Keratinocyte (primary cell): ENCODE measurements around the gene SZT2. TPM values are rescaled to one million over a fixed set of nuclear protein-coding genes. Genes with fewer than 3 reads are reported as not detected.

Source experiments
- DNase-seq: peaks from one replicate; pipeline ENCODE4 v3.0.0-alpha.2; 2011; ENCODE audit warnings: low read depth, missing footprints, low spot score
- FAIRE-seq: peaks from 2 replicates; lab custom pipeline; 2011; peaks lifted over from hg19 to GRCh38; lab: Jason Lieb, UNC
- H2AFZ ChIP-seq: 2 replicates; pipeline ENCODE4 v1.6.0; 2012; ENCODE audit warnings: low read length, control low read depth, inconsistent platforms; ENCODE audit not compliant: control insufficient read depth
- H3K27ac ChIP-seq: 2 replicates; pipeline ENCODE4 v1.5.1; 2011; ENCODE audit warnings: low read length; ENCODE audit not compliant: control insufficient read depth, insufficient read depth
- H3K27me3 ChIP-seq: 3 replicates; pipeline ENCODE4 v1.6.0; 2011; ENCODE audit warnings: low read length; ENCODE audit not compliant: control insufficient read depth, insufficient read depth; ENCODE audit errors: extremely low read depth
- H3K36me3 ChIP-seq, 2 experiments: 2 replicates in 1 of 2; 3 replicates in 1 of 2; pipeline ENCODE4 v1.5.1; 2011; ENCODE audit warnings: low read length in 2 of 2, mild to moderate bottlenecking in 1 of 2; ENCODE audit not compliant: control insufficient read depth in 2 of 2, insufficient read depth in 2 of 2; ENCODE audit errors: extremely low read depth in 1 of 2
- H3K4me1 ChIP-seq: 3 replicates; pipeline ENCODE4 v1.5.1; 2011; ENCODE audit warnings: low read length; ENCODE audit not compliant: control insufficient read depth, insufficient read depth; ENCODE audit errors: extremely low read depth
- H3K4me2 ChIP-seq: 3 replicates; pipeline ENCODE4 v1.6.0; 2011; ENCODE audit warnings: low read depth, low read length; ENCODE audit not compliant: control insufficient read depth, insufficient read depth; ENCODE audit errors: extremely low read depth
- H3K4me3 ChIP-seq, 3 experiments: fragments of 200-600 bp in 1 of 3; sonication (generic) in 1 of 3; 2 replicates in 2 of 3; 3 replicates in 1 of 3; pipeline ENCODE4 v1.5.1; 2011 to 2016; ENCODE audit warnings: low read length in 3 of 3, mild to moderate bottlenecking in 3 of 3, control low read depth in 2 of 3, inconsistent platforms in 1 of 3, low read depth in 1 of 3, mixed read lengths in 1 of 3, mixed run types in 1 of 3, moderate library complexity in 1 of 3; ENCODE audit not compliant: control insufficient read depth in 2 of 3, insufficient read depth in 2 of 3; ENCODE audit errors: extremely low read depth in 1 of 3
- H3K79me2 ChIP-seq: 2 replicates; pipeline ENCODE4 v1.6.0; 2012; ENCODE audit warnings: low read length; ENCODE audit not compliant: control insufficient read depth, insufficient read depth
- H3K9ac ChIP-seq: 3 replicates; pipeline ENCODE4 v1.6.0; 2011; ENCODE audit warnings: low read length; ENCODE audit not compliant: control insufficient read depth, insufficient read depth; ENCODE audit errors: extremely low read depth
- H3K9me1 ChIP-seq: 3 replicates; pipeline ENCODE4 v1.6.0; 2011; ENCODE audit warnings: low read length; ENCODE audit not compliant: control insufficient read depth, insufficient read depth; ENCODE audit errors: extremely low read depth
- H3K9me3 ChIP-seq: 2 replicates; pipeline ENCODE4 v1.5.1; 2012; ENCODE audit warnings: low read depth, low read length; ENCODE audit not compliant: control insufficient read depth
- H4K20me1 ChIP-seq: 3 replicates; pipeline ENCODE4 v1.6.0; 2011; ENCODE audit warnings: low read length; ENCODE audit not compliant: control insufficient read depth, insufficient read depth; ENCODE audit errors: extremely low read depth
- CTCF ChIP-seq, 3 experiments: IDR thresholded peaks in 1 of 3; conservative IDR thresholded peaks in 1 of 3; optimal IDR thresholded peaks in 1 of 3; 2 replicates in 2 of 3; 3 replicates in 1 of 3; pipeline versions ENCODE3 to v1.5.1; 2011; ENCODE audit warnings: low read length in 3 of 3, mild to moderate bottlenecking in 3 of 3, moderate library complexity in 2 of 3, control low read depth in 1 of 3, inconsistent platforms in 1 of 3; ENCODE audit not compliant: insufficient read depth in 2 of 3; ENCODE audit errors: extremely low read depth in 1 of 3
- EZH2 ChIP-seq: IDR thresholded peaks from one replicate; pipeline ENCODE4 v1.6.1; 2012; ENCODE audit warnings: inconsistent platforms, mild to moderate bottlenecking, low read length, moderate library complexity
- dilution Hi-C: fragments of 300-500 bp; cut with MboI; formaldehyde crosslinking; loops from one replicate; pipeline ENCODE4 v1.7.0; 2020; ENCODE audit warnings: low sequenced_read_pairs; ENCODE audit not compliant: extremely low pct_ligation_motif_present
- polyA plus RNA-seq, 5 experiments: library from polyadenylated mRNA; depleted of rRNA in 3 of 5; stranded (reverse) in 3 of 5; stranded (forward) in 1 of 5; unstranded in 1 of 5; fragments of >200 nt; gene quantifications; 1 replicate in 1 of 5; 2 replicates in 3 of 5; 3 replicates in 1 of 5; pipeline versions ENCODE4 v1.2.1 to v1.2.3, GENCODE V29; 2011 to 2012; ENCODE audit warnings: missing spikeins in 2 of 5, low read depth in 1 of 5, low replicate concordance in 1 of 5

SZT2 gene
- polyA plus RNA-seq, 1 donor (not counting 4 experiments of a cell fraction or from before 2014, with no cell fraction given), result 6.1 TPM

DNA sequence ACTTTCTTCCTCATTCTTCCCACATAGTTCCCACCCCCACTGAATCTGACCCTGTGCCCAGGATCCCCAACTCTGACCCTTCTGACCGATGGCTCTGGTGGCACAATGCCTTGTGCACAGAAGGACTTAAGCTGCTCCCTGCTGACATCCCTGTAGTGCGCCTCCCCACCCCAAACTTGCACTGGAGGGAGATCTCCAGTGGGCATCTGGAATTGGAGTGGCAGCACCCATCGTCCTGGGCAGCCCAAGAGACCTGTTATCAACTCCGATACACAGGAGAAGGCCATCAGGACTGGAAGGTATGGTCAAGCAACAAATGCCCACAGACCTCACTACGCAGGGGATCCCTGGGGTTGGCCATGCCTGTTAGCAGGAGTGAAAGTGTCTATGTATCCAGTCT, 43.1 kb upstream of the SZT2 start:
- H3K9me3 ChIP-seq, result no peaks in the 10 kb centered on the region
- no peak overlapping the region for H3K4me2 ChIP-seq
- no peak for FAIRE-seq
- no peak overlapping the region for H3K27ac ChIP-seq
- dilution Hi-C loops, result no loop called here
- no peak for DNase-seq
- no peak overlapping the region for H2AFZ ChIP-seq
- H3K9ac ChIP-seq, result no peak overlapping the region
- TF ChIP-seq CTCF (optimal IDR thresholded peaks at IDR 0.05 in 1 of 3, IDR thresholded peaks at IDR 0.05 in 1 of 3, conservative IDR thresholded peaks at IDR 0.05 in 1 of 3; ENCODE audit: extremely low read depth in 1 of 3, insufficient read depth in 2 of 3, low read length in 3 of 3), result no peak
- no peak overlapping the region for H3K4me3 ChIP-seq
- no peaks in the 10 kb centered on the region for H3K9me1 ChIP-seq
- no peaks in the 10 kb centered on the region for H4K20me1 ChIP-seq
- H3K4me1 ChIP-seq, result peaks cover 16% of the 10 kb centered on the region
- no peaks in the 10 kb centered on the region for H3K36me3 ChIP-seq
- H3K27me3 ChIP-seq, result no peaks in the 10 kb centered on the region
- H3K79me2 ChIP-seq, result no peaks in the 10 kb centered on the region

DNA sequence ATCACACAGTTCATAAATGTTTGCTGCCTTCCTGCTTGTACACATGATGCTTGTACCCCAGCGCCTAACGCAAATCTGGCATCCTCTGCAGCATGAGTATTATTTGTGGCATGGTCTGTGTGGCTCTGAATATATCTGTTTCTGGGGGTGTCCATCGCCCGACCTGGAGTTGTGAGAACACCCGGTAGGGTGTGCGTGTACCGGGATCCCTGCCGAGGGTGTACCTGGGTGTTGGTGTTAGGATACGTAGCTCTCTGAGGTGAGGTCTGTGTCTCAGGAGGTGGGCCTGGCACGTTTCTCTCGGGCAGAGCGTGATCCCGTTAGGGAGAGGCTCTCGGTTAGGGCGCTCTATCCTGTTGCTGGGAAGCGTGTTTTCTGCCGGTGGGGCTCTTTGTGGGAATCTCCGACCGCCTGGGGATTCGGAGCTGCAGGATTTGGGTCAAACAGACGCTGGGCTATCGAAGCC, 41.3 kb upstream of the SZT2 start:
- peak; percentile 55 for FAIRE-seq
- dilution Hi-C loops, result no loop called here
- DNase-seq, result no peak

More for the DNA sequence above, 41.3 kb upstream of the SZT2 start:
- Histone ChIP-seq H3K36me3 (no peaks in the 10 kb centered on the region), H3K4me1 (peaks cover 16% of the 10 kb centered on the region), H3K27me3 (no peaks in the 10 kb centered on the region), H4K20me1 (no peaks in the 10 kb centered on the region), H2AFZ (peak overlapping the region; percentile 78), H3K4me3 (peak overlapping the region; percentile 41 to 80 (median 70)), H3K27ac (peak overlapping the region; percentile 90), H3K9me3 (no peaks in the 10 kb centered on the region), H3K4me2 (peak overlapping the region; percentile 90), H3K79me2 (no peaks in the 10 kb centered on the region), H3K9ac (peak overlapping the region; percentile 87), H3K9me1 (no peaks in the 10 kb centered on the region)
- no peak for TF ChIP-seq EZH2
- no peak for TF ChIP-seq CTCF (optimal IDR thresholded peaks at IDR 0.05 in 1 of 3, IDR thresholded peaks at IDR 0.05 in 1 of 3, conservative IDR thresholded peaks at IDR 0.05 in 1 of 3; ENCODE audit: extremely low read depth in 1 of 3, insufficient read depth in 2 of 3, low read length in 3 of 3)
